ENCODE results near the gene LOXL3. TPM values are rescaled to one million over a fixed set of nuclear protein-coding genes. Genes with fewer than 3 reads are reported as not detected.

Gene LOXL3
- total and polyA plus RNA-seq, 3 experiments from 2014 or later = 0.08 to 1.2 (median 0.77) TPM

GRCh38 chr2:74522516-74522915, 31.2 kb downstream of the LOXL3 start:
- Histone ChIP-seq H3K4me3 (ENCODE audit: low read length) (no peak overlapping the region), H3K4me1 (ENCODE audit: insufficient read depth, low read length) (no peaks in the 10 kb centered on the region), H3K9me3 (ENCODE audit: low read length) (no peaks in the 10 kb centered on the region), H3K27me3 (ENCODE audit: insufficient read depth, low read length, poor library complexity, severe bottlenecking) (peaks cover 32% of the 10 kb centered on the region), H3K27ac (ENCODE audit: low read depth, low read length) (no peak overlapping the region), H3K36me3 (ENCODE audit: insufficient read depth, low read length) (peaks cover 12% of the 10 kb centered on the region)
- Mint-ChIP-seq H3K36me3 (peaks cover 10 to 17% (median 15%) of the 10 kb centered on the region in 3 donors), H3K4me3 (no peak overlapping the region), H3K27ac (no peak overlapping the region), H3K9me3 (no peaks in the 10 kb centered on the region), H3K27me3 (peaks cover 31 to 34% of the 10 kb centered on the region in 2 donors), H3K4me1 (peaks cover 3 to 6% (median 4%) of the 10 kb centered on the region in 3 donors)
- ChIA-PET CTCF (interaction anchor here (1.2 kb wide), 1 partner anchor 40 kb away, joined by 3 read pairs; the partner anchor contains the start of genes CCDC142 and TTC31), POLR2A (interaction anchor here (0.6 to 0.8 kb wide), 2 partner anchors 8 to 59 kb away, joined by 3 to 6 read pairs; no protein-coding TSS in a partner anchor)
- no peak for DNase-seq

GRCh38 chr2:74516650-74517049, 37.1 kb downstream of the LOXL3 start:
- ChIA-PET POLR2A (interaction anchor here (1.0 kb wide), 2 partner anchors 9 to 10 kb away, joined by 3 read pairs; partner anchors contain the start of gene PCGF1), CTCF (interaction anchor here (2.0 kb wide), 1 partner anchor 34 kb away, joined by 6 read pairs; the partner anchor contains the start of genes CCDC142 and TTC31)
- H3K27ac Mint-ChIP-seq = peak overlapping the region in 2 of 8 donors; percentile 51 to 61
- Histone ChIP-seq H3K4me1 (ENCODE audit: insufficient read depth, low read length) (peaks cover 33% of the 10 kb centered on the region), H3K4me3 (ENCODE audit: low read length) (no peak overlapping the region), H3K9me3 (ENCODE audit: low read length) (no peaks in the 10 kb centered on the region), H3K27me3 (ENCODE audit: insufficient read depth, low read length, poor library complexity, severe bottlenecking) (peaks cover 76% of the 10 kb centered on the region), H3K27ac (ENCODE audit: low read depth, low read length) (no peak overlapping the region), H3K36me3 (ENCODE audit: insufficient read depth, low read length) (no peaks in the 10 kb centered on the region)
- peak overlapping the region; percentile 66 to 84 (median 74) for H3K4me3 Mint-ChIP-seq
- H3K4me1 Mint-ChIP-seq = peaks cover 15 to 32% (median 18%) of the 10 kb centered on the region in 3 donors
- H3K36me3 Mint-ChIP-seq = no peaks in the 10 kb centered on the region
- peaks cover 58 to 75% of the 10 kb centered on the region in 2 donors for H3K27me3 Mint-ChIP-seq
- DNase-seq = no peak
- H3K9me3 Mint-ChIP-seq = no peaks in the 10 kb centered on the region

- H3K9me3 Mint-ChIP-seq = no peaks in the 10 kb centered on the region
- Histone ChIP-seq H3K9me3 (ENCODE audit: low read length) (no peaks in the 10 kb centered on the region), H3K4me1 (ENCODE audit: insufficient read depth, low read length) (peaks cover 33% of the 10 kb centered on the region), H3K4me3 (ENCODE audit: low read length) (no peak overlapping the region), H3K27me3 (ENCODE audit: insufficient read depth, low read length, poor library complexity, severe bottlenecking) (peaks cover 76% of the 10 kb centered on the region), H3K27ac (ENCODE audit: low read depth, low read length) (no peak overlapping the region), H3K36me3 (ENCODE audit: insufficient read depth, low read length) (no peaks in the 10 kb centered on the region)
- H3K27ac Mint-ChIP-seq = peak overlapping the region in 1 of 8 donors; percentile 61
- peak overlapping the region in 6 of 7 donors; percentile 66 to 86 (median 74) for H3K4me3 Mint-ChIP-seq
- CTCF ChIA-PET = interaction anchor here (2.0 kb wide), 1 partner anchor 33 kb away, joined by 6 read pairs; the partner anchor contains the start of genes CCDC142 and TTC31
- POLR2A ChIA-PET = interaction anchor here (1.0 kb wide), 2 partner anchors 9 to 10 kb away, joined by 3 read pairs; partner anchors contain the start of gene PCGF1
- no peaks in the 10 kb centered on the region for H3K36me3 Mint-ChIP-seq
- H3K4me1 Mint-ChIP-seq = peaks cover 15 to 32% (median 18%) of the 10 kb centered on the region in 3 donors
- peak; percentile 28 to 78 (median 62) for DNase-seq
- peaks cover 61 to 79% of the 10 kb centered on the region in 2 donors for H3K27me3 Mint-ChIP-seq
Measured at GRCh38 chr2:74515981-74516633, 37.6 kb downstream of the LOXL3 start.

GRCh38 chr2:74515271-74515980, 38.3 kb downstream of the LOXL3 start:
- H3K4me3 Mint-ChIP-seq = peak overlapping the region in 6 of 7 donors; percentile 60 to 85 (median 70)
- peaks cover 15 to 32% (median 18%) of the 10 kb centered on the region in 3 donors for H3K4me1 Mint-ChIP-seq
- H3K27ac Mint-ChIP-seq = peak overlapping the region in 1 of 8 donors; percentile 47
- no peaks in the 10 kb centered on the region for H3K36me3 Mint-ChIP-seq
- CTCF ChIA-PET = interaction anchor here (1.6 kb wide), 1 partner anchor 15 kb away, joined by 3 read pairs; no protein-coding TSS in a partner anchor
- peaks cover 66 to 77% of the 10 kb centered on the region in 2 donors for H3K27me3 Mint-ChIP-seq
- Histone ChIP-seq H3K4me1 (ENCODE audit: insufficient read depth, low read length) (peaks cover 33% of the 10 kb centered on the region), H3K9me3 (ENCODE audit: low read length) (no peaks in the 10 kb centered on the region), H3K27ac (ENCODE audit: low read depth, low read length) (no peak overlapping the region), H3K27me3 (ENCODE audit: insufficient read depth, low read length, poor library complexity, severe bottlenecking) (peaks cover 73% of the 10 kb centered on the region), H3K36me3 (ENCODE audit: insufficient read depth, low read length) (no peaks in the 10 kb centered on the region), H3K4me3 (ENCODE audit: low read length) (no peak overlapping the region)
- POLR2A ChIA-PET = interaction anchor here (1.0 kb wide), 1 partner anchor 9 kb away, joined by 3 read pairs; no protein-coding TSS in a partner anchor
- peak in 1 of 5 donors; percentile 15 for DNase-seq
- no peaks in the 10 kb centered on the region for H3K9me3 Mint-ChIP-seq

DNA sequence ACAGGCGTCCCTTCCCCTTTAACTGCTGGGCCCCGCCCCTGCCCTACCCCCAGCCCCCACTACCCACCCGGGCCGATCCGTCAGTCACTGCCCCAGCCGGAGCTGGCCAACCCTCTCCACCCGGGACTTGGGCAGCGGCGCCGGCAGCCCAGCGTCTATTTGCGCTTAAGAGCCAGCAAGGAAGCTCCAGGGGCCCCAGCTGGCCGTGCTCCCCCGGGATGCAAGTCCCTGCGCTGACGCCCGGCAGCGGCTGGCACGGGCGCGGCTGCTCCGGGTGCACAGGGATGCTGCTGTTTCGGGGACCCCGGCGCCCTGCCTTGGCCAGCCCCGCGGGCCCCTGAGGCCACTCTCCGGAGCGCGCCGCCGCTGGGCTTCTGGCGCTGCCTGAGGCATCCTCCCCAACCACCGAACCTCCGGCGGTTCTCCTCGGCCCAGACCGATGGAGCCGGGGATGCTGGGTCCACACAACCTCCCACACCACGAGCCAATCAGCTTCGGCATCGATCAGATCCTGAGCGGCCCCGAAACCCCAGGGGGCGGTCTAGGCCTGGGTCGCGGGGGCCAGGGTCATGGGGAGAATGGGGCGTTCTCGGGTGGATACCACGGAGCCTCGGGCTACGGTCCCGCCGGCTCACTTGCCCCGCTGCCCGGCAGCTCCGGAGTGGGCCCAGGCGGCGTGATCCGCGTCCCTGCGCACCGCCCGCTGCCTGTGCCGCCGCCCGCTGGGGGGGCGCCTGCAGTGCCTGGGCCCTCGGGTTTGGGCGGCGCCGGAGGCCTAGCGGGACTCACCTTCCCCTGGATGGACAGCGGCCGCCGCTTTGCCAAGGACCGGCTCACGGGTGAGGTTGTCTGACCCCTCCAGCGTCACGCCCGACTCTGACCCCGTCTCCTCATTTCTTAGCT, 39.1 kb downstream of the LOXL3 start, which contains the start of gene TLX2:
Gene TLX2 (plus strand): TSS at position 83 of the 903 bp plus-strand sequence. CDS start 357 bp downstream, at position 440.
- Mint-ChIP-seq H3K4me1 (peaks cover 15 to 32% (median 18%) of the 10 kb centered on the region in 3 donors), H3K27ac (peak within 1 kb of the TSS in 1 of 8 donors; percentile 29), H3K9me3 (no peaks in the 10 kb centered on the region), H3K4me3 (peak within 1 kb of the TSS; percentile 48 to 85 (median 68)), H3K27me3 (peaks cover 60 to 74% of the 10 kb centered on the region in 2 donors), H3K36me3 (no peaks in the 10 kb centered on the region)
- no peaks in the 10 kb centered on the region for H3K36me3 ChIP-seq (ENCODE audit: insufficient read depth, low read length)
- H3K4me1 ChIP-seq (ENCODE audit: insufficient read depth, low read length) = peaks cover 33% of the 10 kb centered on the region
- H3K27ac ChIP-seq (ENCODE audit: low read depth, low read length) = no peak within 1 kb of the TSS
- peak in 1 of 5 donors; percentile 18 for DNase-seq
- no peaks in the 10 kb centered on the region for H3K9me3 ChIP-seq (ENCODE audit: low read length)
- H3K27me3 ChIP-seq (ENCODE audit: insufficient read depth, low read length, poor library complexity, severe bottlenecking) = peaks cover 66% of the 10 kb centered on the region
- POLR2A ChIA-PET = no interaction called here
- CTCF ChIA-PET = interaction anchor here (1.6 kb wide), 1 partner anchor 14 kb away, joined by 3 read pairs; no protein-coding TSS in a partner anchor
- no peak within 1 kb of the TSS for H3K4me3 ChIP-seq (ENCODE audit: low read length)

GRCh38 chr2:74513605-74514367, 40.0 kb downstream of the LOXL3 start:
- POLR2A ChIA-PET = interaction anchor here (1.5 kb wide), 1 partner anchor 10 kb away, joined by 7 read pairs; no protein-coding TSS in a partner anchor
- Mint-ChIP-seq H3K27ac (peak overlapping the region in 1 of 8 donors; percentile 29), H3K36me3 (no peaks in the 10 kb centered on the region), H3K4me1 (peaks cover 17 to 34% (median 18%) of the 10 kb centered on the region in 3 donors), H3K4me3 (peak overlapping the region; percentile 41 to 82 (median 48)), H3K27me3 (peaks cover 51 to 67% of the 10 kb centered on the region in 2 donors), H3K9me3 (no peaks in the 10 kb centered on the region)
- no peaks in the 10 kb centered on the region for H3K9me3 ChIP-seq (ENCODE audit: low read length)
- peaks cover 58% of the 10 kb centered on the region for H3K27me3 ChIP-seq (ENCODE audit: insufficient read depth, low read length, poor library complexity, severe bottlenecking)
- peak in 2 of 5 donors; percentile 7 to 25 for DNase-seq
- H3K4me3 ChIP-seq (ENCODE audit: low read length) = no peak overlapping the region
- H3K4me1 ChIP-seq (ENCODE audit: insufficient read depth, low read length) = peaks cover 33% of the 10 kb centered on the region
- no peaks in the 10 kb centered on the region for H3K36me3 ChIP-seq (ENCODE audit: insufficient read depth, low read length)
- H3K27ac ChIP-seq (ENCODE audit: low read depth, low read length) = no peak overlapping the region
- CTCF ChIA-PET = interaction anchor here (1.6 kb wide), 1 partner anchor 13 kb away, joined by 3 read pairs; no protein-coding TSS in a partner anchor
